Fibroblast of peridontal ligament (primary cell): ENCODE results near the gene SLC25A38.
"Not testable (repeated sequence)": the region's sequence is repeated elsewhere in the genome, so short reads cannot be mapped to it uniquely, and the experiment has no call there.

Experiments
- DNase-seq: peaks from one replicate; pipeline ENCODE4 v3.0.0-alpha.2; 2010; ENCODE audit errors: extremely low read depth

Gene SLC25A38

GRCh38 chr3:39407259-39407629 is 24.1 kb downstream of the SLC25A38 start:
- peak; percentile 46 for DNase-seq

- peak; percentile 57 for DNase-seq
These were observed 24.8 kb downstream of the SLC25A38 start for GRCh38 chr3:39407773-39408492.

- no peak for DNase-seq
These were observed 25.6 kb downstream of the SLC25A38 start for GRCh38 chr3:39408493-39409372.

- no peak for DNase-seq
These were observed 26.5 kb downstream of the SLC25A38 start for GRCh38 chr3:39409514-39410136.

GRCh38 chr3:39410893-39411292 is 27.7 kb downstream of the SLC25A38 start:
- DNase-seq = no peak

- no peak for DNase-seq
These were observed 29.6 kb downstream of the SLC25A38 start for GRCh38 chr3:39412668-39413260.

GRCh38 chr3:39413691-39414420 is 30.7 kb downstream of the SLC25A38 start:
- DNase-seq = peak; percentile 27

- no peak for DNase-seq
These were observed 31.3 kb downstream of the SLC25A38 start for GRCh38 chr3:39414421-39414907.

GRCh38 chr3:39415302-39415701 is 32.1 kb downstream of the SLC25A38 start:
- DNase-seq = not testable (repeated sequence)

GRCh38 chr3:39415983-39416382 is 32.8 kb downstream of the SLC25A38 start:
- no peak for DNase-seq

GRCh38 chr3:39416998-39417397 is 33.8 kb downstream of the SLC25A38 start:
- DNase-seq = not testable (repeated sequence)

- not testable (repeated sequence) for DNase-seq
These were observed 35.5 kb downstream of the SLC25A38 start for GRCh38 chr3:39418556-39419225.

- DNase-seq = no peak
These were observed 36.7 kb downstream of the SLC25A38 start for GRCh38 chr3:39419742-39420315.

GRCh38 chr3:39420543-39420942 is 37.4 kb downstream of the SLC25A38 start:
- DNase-seq = no peak

GRCh38 chr3:39423436-39423970 is 40.3 kb downstream of the SLC25A38 start:
- no peak for DNase-seq

GRCh38 chr3:39426312-39426711 is 43.1 kb downstream of the SLC25A38 start:
- DNase-seq = no peak

GRCh38 chr3:39427506-39427905 is 44.3 kb downstream of the SLC25A38 start:
- DNase-seq = no peak

- no peak for DNase-seq
These were observed 45.6 kb downstream of the SLC25A38 start for GRCh38 chr3:39428745-39429201.

- no peak for DNase-seq
These were observed 46.3 kb downstream of the SLC25A38 start for GRCh38 chr3:39429466-39429865.

- no peak for DNase-seq
These were observed 49.2 kb downstream of the SLC25A38 start for GRCh38 chr3:39432342-39432741.
